Keratinocyte (primary cell): Measurements from ENCODE around the gene RER1. TPM values are rescaled to one million over a fixed set of nuclear protein-coding genes. Genes with fewer than 3 reads are reported as not detected.

Source experiments
- DNase-seq: peaks from one replicate; pipeline ENCODE4 v3.0.0-alpha.2; 2011; ENCODE audit warnings: low read depth, missing footprints, low spot score
- FAIRE-seq: peaks from 2 replicates; lab custom pipeline; 2011; peaks lifted over from hg19 to GRCh38; lab: Jason Lieb, UNC
- H2AFZ ChIP-seq: 2 replicates; pipeline ENCODE4 v1.6.0; 2012; ENCODE audit warnings: low read length, control low read depth, inconsistent platforms; ENCODE audit not compliant: control insufficient read depth
- H3K27ac ChIP-seq: 2 replicates; pipeline ENCODE4 v1.5.1; 2011; ENCODE audit warnings: low read length; ENCODE audit not compliant: control insufficient read depth, insufficient read depth
- H3K27me3 ChIP-seq: 3 replicates; pipeline ENCODE4 v1.6.0; 2011; ENCODE audit warnings: low read length; ENCODE audit not compliant: control insufficient read depth, insufficient read depth; ENCODE audit errors: extremely low read depth
- H3K36me3 ChIP-seq, 2 experiments: 2 replicates in 1 of 2; 3 replicates in 1 of 2; pipeline ENCODE4 v1.5.1; 2011; ENCODE audit warnings: low read length in 2 of 2, mild to moderate bottlenecking in 1 of 2; ENCODE audit not compliant: control insufficient read depth in 2 of 2, insufficient read depth in 2 of 2; ENCODE audit errors: extremely low read depth in 1 of 2
- H3K4me1 ChIP-seq: 3 replicates; pipeline ENCODE4 v1.5.1; 2011; ENCODE audit warnings: low read length; ENCODE audit not compliant: control insufficient read depth, insufficient read depth; ENCODE audit errors: extremely low read depth
- H3K4me2 ChIP-seq: 3 replicates; pipeline ENCODE4 v1.6.0; 2011; ENCODE audit warnings: low read depth, low read length; ENCODE audit not compliant: control insufficient read depth, insufficient read depth; ENCODE audit errors: extremely low read depth
- H3K4me3 ChIP-seq, 3 experiments: fragments of 200-600 bp in 1 of 3; sonication (generic) in 1 of 3; 2 replicates in 2 of 3; 3 replicates in 1 of 3; pipeline ENCODE4 v1.5.1; 2011 to 2016; ENCODE audit warnings: low read length in 3 of 3, mild to moderate bottlenecking in 3 of 3, control low read depth in 2 of 3, inconsistent platforms in 1 of 3, low read depth in 1 of 3, mixed read lengths in 1 of 3, mixed run types in 1 of 3, moderate library complexity in 1 of 3; ENCODE audit not compliant: control insufficient read depth in 2 of 3, insufficient read depth in 2 of 3; ENCODE audit errors: extremely low read depth in 1 of 3
- H3K79me2 ChIP-seq: 2 replicates; pipeline ENCODE4 v1.6.0; 2012; ENCODE audit warnings: low read length; ENCODE audit not compliant: control insufficient read depth, insufficient read depth
- H3K9ac ChIP-seq: 3 replicates; pipeline ENCODE4 v1.6.0; 2011; ENCODE audit warnings: low read length; ENCODE audit not compliant: control insufficient read depth, insufficient read depth; ENCODE audit errors: extremely low read depth
- H3K9me1 ChIP-seq: 3 replicates; pipeline ENCODE4 v1.6.0; 2011; ENCODE audit warnings: low read length; ENCODE audit not compliant: control insufficient read depth, insufficient read depth; ENCODE audit errors: extremely low read depth
- H3K9me3 ChIP-seq: 2 replicates; pipeline ENCODE4 v1.5.1; 2012; ENCODE audit warnings: low read depth, low read length; ENCODE audit not compliant: control insufficient read depth
- H4K20me1 ChIP-seq: 3 replicates; pipeline ENCODE4 v1.6.0; 2011; ENCODE audit warnings: low read length; ENCODE audit not compliant: control insufficient read depth, insufficient read depth; ENCODE audit errors: extremely low read depth
- EZH2 ChIP-seq: IDR thresholded peaks from one replicate; pipeline ENCODE4 v1.6.1; 2012; ENCODE audit warnings: inconsistent platforms, mild to moderate bottlenecking, low read length, moderate library complexity
- dilution Hi-C: fragments of 300-500 bp; cut with MboI; formaldehyde crosslinking; loops from one replicate; pipeline ENCODE4 v1.7.0; 2020; ENCODE audit warnings: low sequenced_read_pairs; ENCODE audit not compliant: extremely low pct_ligation_motif_present
- polyA plus RNA-seq, 5 experiments: library from polyadenylated mRNA; depleted of rRNA in 3 of 5; stranded (reverse) in 3 of 5; stranded (forward) in 1 of 5; unstranded in 1 of 5; fragments of >200 nt; gene quantifications; 1 replicate in 1 of 5; 2 replicates in 3 of 5; 3 replicates in 1 of 5; pipeline versions ENCODE4 v1.2.1 to v1.2.3, GENCODE V29; 2011 to 2012; ENCODE audit warnings: missing spikeins in 2 of 5, low read depth in 1 of 5, low replicate concordance in 1 of 5
- TF ChIP-seq, protein P1 (sequence below), 3 experiments: IDR thresholded peaks in 1 of 3; conservative IDR thresholded peaks in 1 of 3; optimal IDR thresholded peaks in 1 of 3; 2 replicates in 2 of 3; 3 replicates in 1 of 3; pipeline versions ENCODE3 to v1.5.1; 2011; ENCODE audit warnings: low read length in 3 of 3, mild to moderate bottlenecking in 3 of 3, moderate library complexity in 2 of 3, control low read depth in 1 of 3, inconsistent platforms in 1 of 3; ENCODE audit not compliant: insufficient read depth in 2 of 3; ENCODE audit errors: extremely low read depth in 1 of 3

RER1 gene
- polyA plus RNA-seq, 1 donor (not counting 4 experiments of a cell fraction or from before 2014, with no cell fraction given) = 297 TPM

- no peak for FAIRE-seq
- H3K4me1 ChIP-seq = no peaks in the 10 kb centered on the region
- H3K79me2 ChIP-seq = peaks cover 19% of the 10 kb centered on the region
- dilution Hi-C loops = loop anchor here (25.0 kb wide), 1 partner anchor 1008 kb away; no protein-coding TSS in a partner anchor
- no peaks in the 10 kb centered on the region for H4K20me1 ChIP-seq
- no peaks in the 10 kb centered on the region for H3K27me3 ChIP-seq
- H3K4me2 ChIP-seq = no peak overlapping the region
- no peak overlapping the region for H3K27ac ChIP-seq
- DNase-seq = no peak
- H3K36me3 ChIP-seq = peaks cover 38 to 50% of the 10 kb centered on the region in 2 experiments
- no peaks in the 10 kb centered on the region for H3K9me1 ChIP-seq
- no peak overlapping the region for H2AFZ ChIP-seq
- no peaks in the 10 kb centered on the region for H3K9me3 ChIP-seq
- no peak overlapping the region for H3K9ac ChIP-seq
- no peak for TF ChIP-seq EZH2
- TF ChIP-seq, protein P1, sequence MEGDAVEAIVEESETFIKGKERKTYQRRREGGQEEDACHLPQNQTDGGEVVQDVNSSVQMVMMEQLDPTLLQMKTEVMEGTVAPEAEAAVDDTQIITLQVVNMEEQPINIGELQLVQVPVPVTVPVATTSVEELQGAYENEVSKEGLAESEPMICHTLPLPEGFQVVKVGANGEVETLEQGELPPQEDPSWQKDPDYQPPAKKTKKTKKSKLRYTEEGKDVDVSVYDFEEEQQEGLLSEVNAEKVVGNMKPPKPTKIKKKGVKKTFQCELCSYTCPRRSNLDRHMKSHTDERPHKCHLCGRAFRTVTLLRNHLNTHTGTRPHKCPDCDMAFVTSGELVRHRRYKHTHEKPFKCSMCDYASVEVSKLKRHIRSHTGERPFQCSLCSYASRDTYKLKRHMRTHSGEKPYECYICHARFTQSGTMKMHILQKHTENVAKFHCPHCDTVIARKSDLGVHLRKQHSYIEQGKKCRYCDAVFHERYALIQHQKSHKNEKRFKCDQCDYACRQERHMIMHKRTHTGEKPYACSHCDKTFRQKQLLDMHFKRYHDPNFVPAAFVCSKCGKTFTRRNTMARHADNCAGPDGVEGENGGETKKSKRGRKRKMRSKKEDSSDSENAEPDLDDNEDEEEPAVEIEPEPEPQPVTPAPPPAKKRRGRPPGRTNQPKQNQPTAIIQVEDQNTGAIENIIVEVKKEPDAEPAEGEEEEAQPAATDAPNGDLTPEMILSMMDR (optimal IDR thresholded peaks at IDR 0.05 in 1 of 3, IDR thresholded peaks at IDR 0.05 in 1 of 3, conservative IDR thresholded peaks at IDR 0.05 in 1 of 3; ENCODE audit: extremely low read depth in 1 of 3, insufficient read depth in 2 of 3, low read length in 3 of 3) = no peak
- no peak overlapping the region for H3K4me3 ChIP-seq
These were observed 12.7 kb downstream of the RER1 start for GRCh38 chr1:2404142-2404889.

DNA sequence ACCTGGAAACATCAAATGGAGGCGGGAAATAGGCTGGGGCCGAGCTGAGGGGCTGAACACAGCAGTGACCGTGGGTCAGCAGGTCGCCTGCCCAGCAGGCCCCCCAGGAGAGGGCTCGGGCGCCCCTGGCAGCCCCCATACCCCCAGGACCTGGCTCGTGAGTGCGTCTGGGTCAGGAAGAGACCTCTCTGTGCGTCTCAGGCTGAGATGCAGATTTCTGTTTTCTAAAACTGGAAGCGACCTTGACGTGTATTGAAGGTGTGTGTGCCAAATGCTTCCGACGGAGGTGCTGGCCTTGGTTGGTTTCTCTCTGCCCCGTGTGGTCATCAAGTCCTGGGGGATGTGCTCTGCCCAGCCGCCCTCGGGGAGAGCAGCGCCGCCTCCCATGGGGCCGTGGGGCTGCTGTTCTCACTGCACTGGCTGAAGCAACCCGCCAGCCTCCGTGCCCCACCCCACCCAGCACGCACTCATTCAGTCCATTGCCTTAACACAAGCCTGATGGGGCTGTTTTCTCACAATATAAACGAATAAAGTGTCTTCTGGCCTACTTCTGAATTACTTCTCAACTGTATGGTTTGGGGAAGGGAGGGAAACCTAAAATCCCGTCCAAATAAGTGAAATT is 13.4 kb downstream of the RER1 start:
- Histone ChIP-seq H3K9ac (no peak overlapping the region), H3K36me3 (peaks cover 32 to 44% of the 10 kb centered on the region in 2 experiments), H4K20me1 (no peaks in the 10 kb centered on the region), H3K27me3 (no peaks in the 10 kb centered on the region), H3K27ac (no peak overlapping the region), H3K9me3 (no peaks in the 10 kb centered on the region), H3K79me2 (peaks cover 14% of the 10 kb centered on the region), H3K4me3 (no peak overlapping the region), H2AFZ (no peak overlapping the region), H3K4me1 (no peaks in the 10 kb centered on the region), H3K9me1 (no peaks in the 10 kb centered on the region), H3K4me2 (no peak overlapping the region)
- FAIRE-seq = no peak
- no peak for DNase-seq
- TF ChIP-seq, protein P1 (optimal IDR thresholded peaks at IDR 0.05 in 1 of 3, IDR thresholded peaks at IDR 0.05 in 1 of 3, conservative IDR thresholded peaks at IDR 0.05 in 1 of 3; ENCODE audit: extremely low read depth in 1 of 3, insufficient read depth in 2 of 3, low read length in 3 of 3) = no peak
- TF ChIP-seq EZH2 = no peak
- dilution Hi-C loops = loop anchor here (25.0 kb wide), 1 partner anchor 1007 kb away; no protein-coding TSS in a partner anchor
